Glomerular visceral epithelial cell (primary cell): ENCODE measurements around the gene SHISA9.
"Not testable (repeated sequence)": the region's sequence is repeated elsewhere in the genome, so short reads cannot be mapped to it uniquely, and the experiment has no call there.

ENCODE experiments used
- DNase-seq: peaks from one replicate; pipeline ENCODE4 v3.0.0-alpha.2; 2016; ENCODE audit errors: extremely low spot score

The SHISA9 gene

GRCh38 chr16:12900156-12900555 lies 1.2 kb upstream of the SHISA9 start:
- DNase-seq = no peak

DNA sequence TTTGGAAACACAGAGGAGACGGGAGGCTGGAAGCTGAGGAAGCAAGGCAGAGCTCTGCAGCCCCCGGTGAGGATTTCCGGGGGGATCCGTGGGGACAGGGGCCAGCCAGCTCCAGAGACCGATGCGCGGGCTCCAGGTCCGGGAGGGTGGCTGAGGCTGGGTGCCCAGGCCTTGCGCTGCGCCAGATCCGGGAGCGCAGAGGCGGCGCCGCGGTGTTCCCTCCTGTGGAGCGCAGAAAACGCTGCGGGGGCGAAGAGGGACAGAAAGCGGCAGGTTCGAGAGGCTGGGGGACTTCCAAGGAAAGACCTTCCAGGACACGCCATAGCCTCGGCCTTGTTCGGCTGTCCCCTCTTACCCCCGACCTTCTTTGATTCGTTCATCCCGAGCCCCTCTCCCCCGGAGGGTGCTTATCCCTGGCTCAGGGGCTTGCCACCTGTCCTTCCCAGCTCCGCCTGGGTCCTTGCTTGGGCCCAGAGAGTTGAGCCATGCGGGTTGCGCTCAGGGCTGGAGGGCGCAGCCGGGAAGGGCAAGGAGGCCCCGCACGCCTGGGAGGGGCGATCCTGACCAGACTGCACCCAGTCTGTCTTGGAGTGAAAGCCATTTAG lies 697 bp upstream of the SHISA9 start:
- DNase-seq = no peak

DNA sequence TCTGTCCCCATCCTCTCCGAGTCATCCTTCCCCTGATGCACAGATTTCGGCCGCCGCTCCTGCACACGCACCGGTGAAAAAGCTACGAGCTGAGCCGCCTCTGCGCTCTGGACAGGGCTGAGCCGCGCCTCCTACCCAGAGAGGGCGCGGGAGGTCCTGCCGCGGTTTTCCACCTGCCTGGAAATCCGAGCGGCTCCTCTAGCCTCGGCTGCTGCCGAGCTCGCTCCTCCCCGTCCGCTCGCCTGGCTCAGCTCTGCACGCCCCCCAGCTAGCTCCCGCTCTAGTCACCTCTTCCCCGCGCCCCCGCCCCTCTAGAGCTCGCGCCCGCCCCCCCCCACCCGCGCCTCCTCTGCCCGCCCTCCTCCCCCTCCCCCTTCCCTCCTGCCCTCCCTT lies 198 bp upstream of the SHISA9 start:
- DNase-seq = peak; percentile 88

- peak; percentile 44 for DNase-seq
These were observed 1.3 kb downstream of the SHISA9 start for GRCh38 chr16:12902511-12903372.

- DNase-seq = peak; percentile 18
These were observed 2.3 kb downstream of the SHISA9 start for GRCh38 chr16:12903407-12904328.

DNA sequence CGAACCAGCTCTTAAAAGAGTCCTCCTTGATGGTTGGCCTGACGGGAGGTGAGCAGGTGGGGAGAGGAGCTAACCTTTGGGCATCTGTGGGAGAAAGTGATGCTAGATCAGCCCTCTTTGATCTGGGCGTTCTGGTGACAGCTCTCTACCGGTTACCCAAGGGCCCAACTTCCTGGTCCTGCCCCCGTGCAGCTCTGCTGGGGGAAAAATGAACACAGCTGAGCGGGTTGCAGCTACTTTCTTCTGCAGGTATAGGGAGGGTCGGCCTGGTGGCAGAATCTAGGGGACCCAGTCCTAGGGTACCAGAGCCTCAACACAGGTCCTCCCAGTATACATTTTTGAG lies 2.9 kb downstream of the SHISA9 start:
- DNase-seq = no peak

DNA sequence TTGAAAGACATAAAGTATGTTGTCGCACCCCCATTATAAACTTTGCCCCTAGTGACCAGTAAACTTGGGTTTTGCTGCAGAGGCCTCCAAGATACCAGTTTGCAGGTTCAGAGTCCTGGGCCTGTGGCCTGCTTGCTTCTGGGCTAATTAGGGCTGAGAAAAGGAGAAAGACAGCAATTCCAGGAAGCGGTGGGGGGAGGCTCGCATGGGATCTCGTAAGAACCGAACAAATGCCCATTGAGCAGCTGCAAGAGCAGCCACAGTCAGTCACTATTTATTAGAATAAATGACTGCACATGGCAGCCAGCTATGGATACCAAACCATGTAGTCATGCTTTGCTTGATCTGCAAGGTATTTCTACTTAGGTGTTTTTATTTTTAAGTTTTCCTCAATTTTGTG lies 4.9 kb downstream of the SHISA9 start:
- DNase-seq = no peak

- DNase-seq = no peak
These were observed 5.5 kb downstream of the SHISA9 start for GRCh38 chr16:12906765-12907516.

GRCh38 chr16:12907670-12908233 lies 6.4 kb downstream of the SHISA9 start:
- DNase-seq = no peak

DNA sequence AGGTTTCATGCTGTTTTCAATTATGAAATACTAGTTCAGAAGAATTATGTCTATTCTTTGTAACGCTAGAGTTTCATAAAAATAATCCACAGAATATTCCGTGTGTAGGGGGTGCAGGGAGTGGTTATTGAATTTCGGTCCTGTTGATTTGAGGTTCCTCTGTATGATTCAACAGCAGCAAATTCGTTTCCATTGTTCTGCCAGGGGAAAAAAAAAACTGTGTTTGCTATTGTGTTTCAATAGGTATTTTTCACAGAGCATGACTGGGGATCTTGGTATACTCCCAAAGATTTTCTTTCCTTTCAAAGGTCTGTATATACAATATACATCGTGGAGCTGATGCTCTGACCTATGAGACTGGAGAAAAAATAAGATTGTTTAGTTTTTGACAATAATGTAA lies 15.8 kb downstream of the SHISA9 start:
- DNase-seq = no peak

GRCh38 chr16:12917653-12918052 lies 16.3 kb downstream of the SHISA9 start:
- peak; percentile 49 for DNase-seq

DNA sequence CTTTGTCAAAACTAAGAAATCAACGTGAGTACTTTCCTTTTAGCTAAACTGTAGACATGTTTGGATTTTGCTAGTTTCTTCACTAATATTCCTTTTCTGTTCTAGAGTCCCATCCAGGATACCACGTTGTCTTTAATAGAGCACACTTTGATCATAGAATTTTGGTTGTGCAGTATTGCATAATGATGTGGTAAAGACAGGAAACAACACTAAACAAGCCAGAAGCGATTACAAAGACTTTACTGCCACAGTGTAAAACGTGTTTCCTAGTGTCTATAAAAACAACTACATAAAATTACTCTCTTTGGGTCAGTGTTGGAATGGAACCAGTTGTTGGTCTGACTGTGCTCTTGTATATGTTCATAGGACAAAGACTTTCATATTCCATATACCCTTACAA lies 19.3 kb downstream of the SHISA9 start:
- DNase-seq = no peak

DNA sequence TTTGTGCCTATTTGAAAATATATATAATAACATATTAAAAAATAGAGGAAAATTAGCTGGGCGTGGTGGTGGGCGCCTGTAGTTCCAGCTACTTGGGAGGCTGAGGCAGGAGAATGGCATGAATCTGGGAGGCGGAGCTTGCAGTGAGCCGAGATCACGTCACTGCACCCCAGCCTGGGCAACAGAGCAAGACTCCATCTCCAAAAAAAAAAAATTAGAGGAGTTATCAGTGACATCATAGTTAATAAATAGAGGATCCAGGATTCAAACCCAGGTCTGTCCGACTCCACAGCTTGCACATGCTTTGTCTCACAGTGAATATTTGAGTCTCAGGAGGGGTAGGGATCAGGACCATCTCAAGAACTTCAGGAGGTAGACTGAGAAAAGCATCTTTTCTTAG lies 22.2 kb downstream of the SHISA9 start:
- not testable (repeated sequence) for DNase-seq

DNA sequence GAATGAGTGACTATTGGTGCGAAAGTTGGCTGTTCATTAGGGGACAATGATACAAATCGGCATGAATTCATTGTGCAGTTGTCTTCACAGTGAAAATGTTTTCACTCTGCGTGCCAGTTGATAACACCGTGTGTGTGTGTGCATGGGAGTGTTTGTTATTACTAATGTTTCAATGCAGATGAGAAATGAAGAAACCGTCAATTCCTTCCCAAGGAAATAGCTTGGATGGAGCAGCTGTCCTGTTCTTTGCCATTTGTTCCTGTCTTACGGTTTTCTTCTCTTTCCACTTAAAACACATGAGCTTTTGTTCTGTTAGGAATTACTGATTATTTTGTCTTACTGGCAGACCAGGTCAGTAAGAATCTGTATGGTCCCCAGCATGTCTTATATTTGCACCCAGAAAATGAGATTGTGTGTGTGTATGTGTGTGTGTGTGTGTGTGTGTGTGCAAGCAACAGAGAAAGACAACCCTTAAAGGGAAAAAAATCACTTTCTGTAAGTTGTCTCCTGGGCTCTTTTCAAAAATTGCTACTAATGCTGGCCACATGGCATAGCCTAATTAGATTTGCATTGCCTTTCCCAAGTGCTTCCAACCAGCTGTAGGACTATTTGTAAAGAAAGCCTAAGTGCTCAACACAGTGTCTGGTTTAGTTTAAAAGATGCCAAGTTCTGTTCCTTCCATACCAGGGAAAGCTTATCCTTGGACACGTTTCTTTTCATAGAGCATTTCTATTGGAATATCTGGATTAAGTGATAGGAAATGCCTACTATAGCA lies 23.8 kb downstream of the SHISA9 start:
- no peak for DNase-seq

DNA sequence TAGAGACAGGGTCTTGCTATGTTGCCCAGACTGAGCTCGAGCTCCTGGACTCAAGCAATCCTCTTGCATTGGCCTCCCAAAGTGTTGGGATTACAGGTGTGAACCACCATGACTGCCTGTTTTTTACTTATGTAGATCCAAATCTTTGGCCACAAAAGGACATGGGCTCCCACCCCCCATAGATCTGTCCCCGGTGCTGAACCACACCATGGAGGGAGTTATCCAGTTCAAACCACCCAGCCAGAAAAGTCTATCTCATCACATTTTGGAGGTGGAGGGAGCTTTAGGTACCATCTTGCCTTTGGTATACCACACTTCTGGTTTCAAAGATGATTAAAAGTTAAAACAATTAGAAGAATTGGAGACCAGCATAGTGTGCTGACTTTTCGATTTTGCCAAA lies 26.2 kb downstream of the SHISA9 start:
- DNase-seq = no peak

DNA sequence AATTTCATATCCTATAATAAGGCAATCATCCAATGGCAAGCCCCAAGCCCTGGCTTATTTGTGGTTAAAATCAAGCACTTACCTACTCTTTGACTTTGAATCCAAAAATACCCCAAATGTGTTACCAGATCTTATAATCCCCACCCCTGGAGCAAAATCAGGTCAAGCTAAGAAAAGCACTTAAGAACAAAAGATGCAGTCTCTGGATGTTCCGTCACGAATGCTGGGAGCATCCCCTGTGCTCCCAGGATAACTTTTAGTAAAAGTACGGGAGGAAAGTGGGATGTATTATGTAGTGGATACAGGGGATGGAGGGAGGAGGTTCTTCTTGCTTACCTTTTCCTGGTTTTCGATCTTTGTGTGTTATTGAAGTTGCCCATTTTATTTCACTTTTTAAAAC lies 29.5 kb downstream of the SHISA9 start:
- DNase-seq = no peak

- no peak for DNase-seq
These were observed 35.0 kb downstream of the SHISA9 start for GRCh38 chr16:12936391-12936790.

DNA sequence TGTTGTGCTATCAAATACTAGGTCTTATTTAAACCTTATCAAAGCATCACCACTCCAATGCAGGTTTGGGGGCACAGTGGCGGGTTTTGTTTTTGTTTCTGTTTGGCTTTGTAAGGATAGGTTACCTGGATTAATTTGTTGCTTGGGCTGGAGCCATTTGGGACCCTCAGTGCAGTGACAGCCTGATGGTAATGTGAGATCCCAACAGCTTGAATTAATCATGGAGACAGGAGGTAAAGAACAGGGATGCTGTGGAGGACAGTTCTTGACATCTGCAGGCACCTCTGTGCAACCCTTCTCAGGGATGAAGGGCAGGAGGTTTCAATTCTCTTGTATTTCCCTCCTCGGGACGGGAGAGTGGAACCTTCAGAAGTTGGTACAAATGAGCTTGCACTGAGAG lies 40.5 kb downstream of the SHISA9 start:
- no peak for DNase-seq

DNA sequence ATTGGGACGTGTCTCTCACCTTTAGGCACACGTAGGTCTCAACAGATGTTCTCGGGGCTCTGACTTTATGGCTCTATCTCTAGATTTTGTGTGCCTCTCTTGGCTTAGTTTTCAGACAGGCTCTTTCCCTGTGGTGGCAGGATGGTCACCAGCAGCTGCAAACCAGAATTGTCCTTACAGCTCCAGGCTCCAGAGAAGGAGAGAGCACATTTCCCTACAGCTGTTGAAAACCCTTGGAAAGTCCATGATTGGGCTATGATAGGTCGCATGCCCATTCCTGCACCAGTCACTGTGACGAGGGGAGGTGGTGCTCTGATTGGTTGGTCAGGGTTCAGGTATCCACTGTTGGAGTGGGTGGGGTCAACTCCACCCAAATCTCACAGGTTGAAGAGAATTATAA lies 41.5 kb downstream of the SHISA9 start:
- DNase-seq = no peak

DNA sequence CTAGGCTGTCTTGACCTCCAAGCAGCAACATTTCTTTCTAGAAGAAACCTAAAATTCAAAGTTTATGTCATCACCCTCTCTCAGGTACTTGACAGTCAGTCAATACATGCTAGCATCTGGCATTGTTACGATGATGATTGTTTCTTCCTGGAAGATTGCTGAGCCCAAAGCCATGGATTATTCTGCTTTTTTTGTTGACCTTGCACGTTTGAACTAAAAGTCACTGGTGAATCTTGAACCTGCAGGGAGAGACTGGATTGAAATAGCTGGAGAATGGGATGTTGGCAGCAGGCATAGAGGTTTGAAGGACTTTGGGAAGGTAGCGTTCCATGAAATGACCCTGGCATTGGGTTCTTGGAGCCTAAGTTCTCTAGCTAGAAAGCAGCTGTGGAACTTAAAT lies 42.9 kb downstream of the SHISA9 start:
- no peak for DNase-seq

- no peak for DNase-seq
These were observed 50.0 kb downstream of the SHISA9 start for GRCh38 chr16:12951392-12951791.
